ENCODE results near the gene KANSL2. TPM values are rescaled to one million over a fixed set of nuclear protein-coding genes. Genes with fewer than 3 reads are reported as not detected.
A peak's percentile ranks its signal among the peaks of the same experiment; 100 is the strongest.

KANSL2 gene
- total RNA-seq, 1 donor from 2014 or later, result 38.3 TPM

DNA sequence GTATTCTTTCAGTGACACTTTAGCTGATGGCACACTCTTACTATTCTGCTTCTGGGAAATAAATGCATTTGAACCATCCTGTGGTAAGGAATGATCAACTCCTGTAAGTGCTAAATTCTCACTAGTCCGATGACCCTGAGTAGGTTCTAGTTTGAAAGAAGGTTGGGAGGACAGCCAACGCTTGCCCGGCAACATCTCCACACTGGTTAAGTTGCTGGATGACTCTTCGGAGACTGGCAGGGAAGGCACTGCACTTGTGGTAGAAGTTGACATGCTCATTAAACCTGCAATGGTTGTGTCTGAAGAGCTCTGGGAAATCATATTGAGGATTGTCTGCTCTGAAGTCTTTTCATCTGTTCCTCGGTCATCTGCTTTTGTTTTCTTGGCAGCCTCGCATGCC, 12.0 kb upstream of the KANSL2 start:
- no peak for DNase-seq
- Histone ChIP-seq H3K27me3 (ENCODE audit: low read depth) (no peaks in the 10 kb centered on the region), H3K9me3 (no peaks in the 10 kb centered on the region), H3K27ac (no peak overlapping the region), H3K4me3 (no peak overlapping the region), H3K4me1 (peaks cover 22% of the 10 kb centered on the region), H3K36me3 (peaks cover 85% of the 10 kb centered on the region)
- intact Hi-C loops (cut with DNase I), result no loop called here
- TF ChIP-seq, protein P1, sequence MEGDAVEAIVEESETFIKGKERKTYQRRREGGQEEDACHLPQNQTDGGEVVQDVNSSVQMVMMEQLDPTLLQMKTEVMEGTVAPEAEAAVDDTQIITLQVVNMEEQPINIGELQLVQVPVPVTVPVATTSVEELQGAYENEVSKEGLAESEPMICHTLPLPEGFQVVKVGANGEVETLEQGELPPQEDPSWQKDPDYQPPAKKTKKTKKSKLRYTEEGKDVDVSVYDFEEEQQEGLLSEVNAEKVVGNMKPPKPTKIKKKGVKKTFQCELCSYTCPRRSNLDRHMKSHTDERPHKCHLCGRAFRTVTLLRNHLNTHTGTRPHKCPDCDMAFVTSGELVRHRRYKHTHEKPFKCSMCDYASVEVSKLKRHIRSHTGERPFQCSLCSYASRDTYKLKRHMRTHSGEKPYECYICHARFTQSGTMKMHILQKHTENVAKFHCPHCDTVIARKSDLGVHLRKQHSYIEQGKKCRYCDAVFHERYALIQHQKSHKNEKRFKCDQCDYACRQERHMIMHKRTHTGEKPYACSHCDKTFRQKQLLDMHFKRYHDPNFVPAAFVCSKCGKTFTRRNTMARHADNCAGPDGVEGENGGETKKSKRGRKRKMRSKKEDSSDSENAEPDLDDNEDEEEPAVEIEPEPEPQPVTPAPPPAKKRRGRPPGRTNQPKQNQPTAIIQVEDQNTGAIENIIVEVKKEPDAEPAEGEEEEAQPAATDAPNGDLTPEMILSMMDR (IDR thresholded peaks at IDR 0.05), result no peak
- ATAC-seq, result no peak

- TF ChIP-seq, protein P1 (IDR thresholded peaks at IDR 0.05), result no peak
- no peak overlapping the region for H3K27ac ChIP-seq
- intact Hi-C loops (cut with DNase I), result no loop called here
- ATAC-seq, result no peak
- peaks cover 22% of the 10 kb centered on the region for H3K4me1 ChIP-seq
- no peak for DNase-seq
- H3K9me3 ChIP-seq, result no peaks in the 10 kb centered on the region
- no peaks in the 10 kb centered on the region for H3K27me3 ChIP-seq (ENCODE audit: low read depth)
- no peak overlapping the region for H3K4me3 ChIP-seq
- peaks cover 84% of the 10 kb centered on the region for H3K36me3 ChIP-seq
Observed at GRCh38 chr12:48693572-48693971, 11.5 kb upstream of the KANSL2 start.

- no peaks in the 10 kb centered on the region for H3K9me3 ChIP-seq
Observed at GRCh38 chr12:48691826-48692487, 9.9 kb upstream of the KANSL2 start.

DNA sequence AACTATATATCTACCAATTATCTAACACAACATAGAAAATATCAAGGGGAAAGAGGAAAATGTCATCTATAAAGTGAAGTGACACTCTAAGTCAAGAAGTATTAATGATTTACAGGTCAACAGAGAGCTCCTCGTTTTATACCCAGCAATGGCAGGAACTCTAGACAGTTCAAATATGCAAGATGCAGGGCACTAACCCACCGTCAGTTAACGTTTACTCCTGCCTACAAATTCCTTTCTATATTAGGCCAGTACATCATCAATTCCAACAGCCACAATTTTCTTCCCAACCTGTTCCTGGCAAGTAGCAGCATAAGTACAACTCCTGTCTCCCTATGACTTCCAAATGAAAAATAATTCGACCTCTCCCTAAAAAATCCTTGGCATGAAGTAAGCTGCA, 9.0 kb upstream of the KANSL2 start:
- Histone ChIP-seq H3K4me3 (no peak overlapping the region), H3K27me3 (ENCODE audit: low read depth) (no peaks in the 10 kb centered on the region), H3K36me3 (peaks cover 62% of the 10 kb centered on the region), H3K4me1 (peaks cover 22% of the 10 kb centered on the region), H3K9me3 (no peaks in the 10 kb centered on the region), H3K27ac (no peak overlapping the region)
- intact Hi-C loops (cut with DNase I), result no loop called here
- ATAC-seq (peak; percentile 67 to 72), DNase-seq (no peak)
- TF ChIP-seq, protein P1 (IDR thresholded peaks at IDR 0.05), result no peak

More at GRCh38 chr12:48691826-48692487, 9.9 kb upstream of the KANSL2 start:
- Histone ChIP-seq H3K27me3 (ENCODE audit: low read depth) (no peaks in the 10 kb centered on the region), H3K27ac (no peak overlapping the region), H3K4me1 (peaks cover 22% of the 10 kb centered on the region), H3K4me3 (no peak overlapping the region), H3K36me3 (peaks cover 72% of the 10 kb centered on the region)
- DNase-seq (no peak), ATAC-seq (peak in 1 of 2 donors; percentile 28)
- intact Hi-C loops (cut with DNase I), result no loop called here
- TF ChIP-seq, protein P1 (IDR thresholded peaks at IDR 0.05), result no peak

DNA sequence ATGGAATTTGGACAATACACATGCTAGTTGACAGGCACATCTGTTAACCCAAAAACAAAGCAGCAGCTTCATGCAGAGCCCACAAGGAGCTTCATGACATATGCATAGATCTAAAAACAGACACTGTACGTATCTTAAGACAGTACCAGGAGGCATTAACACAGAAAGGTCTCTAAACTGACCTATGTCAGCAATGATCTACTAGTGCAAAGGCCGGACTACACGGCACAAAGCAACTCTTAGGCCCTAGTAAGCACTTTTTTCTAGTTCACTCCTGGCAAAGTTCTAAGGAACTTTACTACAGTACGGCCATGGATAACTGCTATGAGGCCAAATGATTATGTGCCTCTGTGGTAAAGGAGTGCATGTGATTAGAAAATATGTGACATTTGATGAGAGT, 8.4 kb upstream of the KANSL2 start:
- ATAC-seq (peak in 1 of 2 donors; percentile 29), DNase-seq (no peak)
- no peak overlapping the region for H3K4me3 ChIP-seq
- no peak overlapping the region for H3K27ac ChIP-seq
- peaks cover 22% of the 10 kb centered on the region for H3K4me1 ChIP-seq
- no peaks in the 10 kb centered on the region for H3K9me3 ChIP-seq
- TF ChIP-seq, protein P1 (IDR thresholded peaks at IDR 0.05), result no peak
- peaks cover 56% of the 10 kb centered on the region for H3K36me3 ChIP-seq
- no peaks in the 10 kb centered on the region for H3K27me3 ChIP-seq (ENCODE audit: low read depth)
- intact Hi-C loops (cut with DNase I), result no loop called here
